Measurements from ENCODE around the gene SIGLEC8. TPM values are rescaled to one million over a fixed set of nuclear protein-coding genes. Genes with fewer than 3 reads are reported as not detected.

Gene SIGLEC8
- total RNA-seq, 2 experiments from 2014 or later, result not detected

DNA sequence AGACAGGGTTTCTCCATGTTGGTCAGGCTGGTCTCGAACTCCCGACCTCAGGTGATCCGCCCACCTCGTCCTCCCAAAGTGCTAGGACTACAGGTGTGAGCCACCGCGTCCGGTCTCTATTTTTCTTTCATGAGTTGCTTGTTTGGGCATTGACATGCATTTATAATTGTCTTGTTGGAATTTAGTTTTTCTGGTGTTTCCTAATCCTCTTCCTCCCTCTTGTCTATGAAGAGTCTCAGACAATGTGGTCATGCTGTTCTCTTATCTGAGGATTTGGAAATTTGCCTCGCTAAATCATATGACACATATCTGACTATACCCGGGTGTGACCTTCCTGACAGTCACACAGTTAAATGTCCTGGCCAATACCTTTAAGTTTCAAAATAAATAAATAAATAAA, 12.7 kb upstream of the SIGLEC8 start:
- Histone ChIP-seq H3K9me2 (ENCODE audit: insufficient read depth, low read length) (no peaks in the 10 kb centered on the region), H3K4me2 (ENCODE audit: low read length) (no peak overlapping the region), H3K27ac (ENCODE audit: low read depth, low read length, poor library complexity, severe bottlenecking) (no peak overlapping the region), H3K4me3 (ENCODE audit: low read depth, low read length, poor library complexity, severe bottlenecking) (no peak overlapping the region), H3K36me3 (ENCODE audit: insufficient read depth, low read length) (no peaks in the 10 kb centered on the region), H2AFZ (ENCODE audit: low read length) (no peak overlapping the region), H4K20me1 (ENCODE audit: insufficient read depth, low read length) (no peaks in the 10 kb centered on the region), H3K79me2 (ENCODE audit: insufficient read depth, low read depth, low read length) (no peaks in the 10 kb centered on the region), H3K9me3 (ENCODE audit: low read length) (no peaks in the 10 kb centered on the region), H3K4me1 (ENCODE audit: insufficient read depth, low read length, poor library complexity, severe bottlenecking) (no peaks in the 10 kb centered on the region)
- no TSS peak for BruUV-seq (replicated peaks)
- no peak for DNase-seq (ENCODE audit: low spot score)
- intact Hi-C loops (cut with micrococcal nuclease; ENCODE audit: unreplicated experiment), result no loop called here
- ChIA-PET CTCF (ENCODE audit: unreplicated experiment) (no interaction called here), POLR2A (no interaction called here)
- TF ChIP-seq, protein P1, sequence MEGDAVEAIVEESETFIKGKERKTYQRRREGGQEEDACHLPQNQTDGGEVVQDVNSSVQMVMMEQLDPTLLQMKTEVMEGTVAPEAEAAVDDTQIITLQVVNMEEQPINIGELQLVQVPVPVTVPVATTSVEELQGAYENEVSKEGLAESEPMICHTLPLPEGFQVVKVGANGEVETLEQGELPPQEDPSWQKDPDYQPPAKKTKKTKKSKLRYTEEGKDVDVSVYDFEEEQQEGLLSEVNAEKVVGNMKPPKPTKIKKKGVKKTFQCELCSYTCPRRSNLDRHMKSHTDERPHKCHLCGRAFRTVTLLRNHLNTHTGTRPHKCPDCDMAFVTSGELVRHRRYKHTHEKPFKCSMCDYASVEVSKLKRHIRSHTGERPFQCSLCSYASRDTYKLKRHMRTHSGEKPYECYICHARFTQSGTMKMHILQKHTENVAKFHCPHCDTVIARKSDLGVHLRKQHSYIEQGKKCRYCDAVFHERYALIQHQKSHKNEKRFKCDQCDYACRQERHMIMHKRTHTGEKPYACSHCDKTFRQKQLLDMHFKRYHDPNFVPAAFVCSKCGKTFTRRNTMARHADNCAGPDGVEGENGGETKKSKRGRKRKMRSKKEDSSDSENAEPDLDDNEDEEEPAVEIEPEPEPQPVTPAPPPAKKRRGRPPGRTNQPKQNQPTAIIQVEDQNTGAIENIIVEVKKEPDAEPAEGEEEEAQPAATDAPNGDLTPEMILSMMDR (conservative IDR thresholded peaks at IDR 0.05; ENCODE audit: low read length), result no peak
- TF ChIP-seq EZH2phosphoT487 (IDR thresholded peaks at IDR 0.05; ENCODE audit: borderline replicate concordance, low read depth, low read length), result no peak

DNA sequence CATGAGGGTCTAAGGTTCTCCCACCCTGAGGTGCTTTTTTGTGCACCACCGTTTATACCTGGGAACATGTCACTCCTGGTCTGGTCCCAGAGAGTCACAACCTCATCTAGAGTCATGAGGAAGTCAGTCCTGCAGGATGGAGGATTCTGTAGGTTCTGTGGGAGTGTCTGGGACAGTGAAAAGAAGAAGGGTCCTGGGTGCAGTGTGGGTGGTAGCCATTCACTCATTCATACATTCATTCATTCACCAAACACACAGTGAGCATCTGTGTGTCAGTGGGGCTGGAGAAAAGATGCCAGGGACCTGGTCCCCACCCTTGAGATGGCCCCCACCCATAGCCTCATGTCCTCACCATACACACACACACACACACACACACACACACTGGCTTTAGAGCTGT, 11.4 kb upstream of the SIGLEC8 start:
- POLR2A ChIA-PET, result interaction anchor here (0.7 kb wide), 1 partner anchor 62 kb away, joined by 3 read pairs; no protein-coding TSS in a partner anchor
- Histone ChIP-seq H3K36me3 (ENCODE audit: insufficient read depth, low read length) (no peaks in the 10 kb centered on the region), H3K4me3 (ENCODE audit: low read depth, low read length, poor library complexity, severe bottlenecking) (no peak overlapping the region), H3K9me2 (ENCODE audit: insufficient read depth, low read length) (no peaks in the 10 kb centered on the region), H4K20me1 (ENCODE audit: insufficient read depth, low read length) (no peaks in the 10 kb centered on the region), H2AFZ (ENCODE audit: low read length) (no peak overlapping the region), H3K4me2 (ENCODE audit: low read length) (no peak overlapping the region), H3K79me2 (ENCODE audit: insufficient read depth, low read depth, low read length) (no peaks in the 10 kb centered on the region), H3K9me3 (ENCODE audit: low read length) (no peaks in the 10 kb centered on the region), H3K4me1 (ENCODE audit: insufficient read depth, low read length, poor library complexity, severe bottlenecking) (no peaks in the 10 kb centered on the region), H3K27ac (ENCODE audit: low read depth, low read length, poor library complexity, severe bottlenecking) (no peak overlapping the region)
- BruUV-seq (replicated peaks), result no TSS peak
- CTCF ChIA-PET (ENCODE audit: unreplicated experiment), result no interaction called here
- intact Hi-C loops (cut with micrococcal nuclease; ENCODE audit: unreplicated experiment), result no loop called here
- TF ChIP-seq, protein P1 (conservative IDR thresholded peaks at IDR 0.05; ENCODE audit: low read length), result no peak
- no peak for TF ChIP-seq EZH2phosphoT487 (IDR thresholded peaks at IDR 0.05; ENCODE audit: borderline replicate concordance, low read depth, low read length)
- DNase-seq (ENCODE audit: low spot score), result no peak

DNA sequence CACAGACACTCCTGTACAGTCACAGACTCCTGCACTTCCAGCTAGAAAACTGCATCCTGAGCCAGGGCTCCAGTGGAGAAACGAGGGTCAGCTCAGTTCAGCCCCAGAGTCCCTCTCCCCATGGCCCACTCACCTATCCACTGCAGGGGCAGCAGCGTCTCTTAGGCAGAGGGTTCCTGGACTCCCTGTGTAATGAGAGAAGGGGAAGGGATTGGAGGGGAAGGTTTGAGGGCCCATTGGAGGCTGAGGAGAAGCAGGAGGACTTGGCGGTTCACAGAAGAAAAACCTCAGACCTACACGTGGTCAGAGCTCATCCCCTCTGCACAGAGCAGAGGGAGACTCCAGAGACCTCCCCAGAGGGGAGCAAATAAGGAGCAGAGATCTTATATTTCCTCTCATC, 10.9 kb upstream of the SIGLEC8 start:
- ChIA-PET POLR2A (interaction anchor here (1.0 kb wide), 1 partner anchor 188 kb away, joined by 3 read pairs; no protein-coding TSS in a partner anchor), CTCF (ENCODE audit: unreplicated experiment) (no interaction called here)
- Histone ChIP-seq H3K4me2 (ENCODE audit: low read length) (no peak overlapping the region), H3K9me2 (ENCODE audit: insufficient read depth, low read length) (no peaks in the 10 kb centered on the region), H3K36me3 (ENCODE audit: insufficient read depth, low read length) (no peaks in the 10 kb centered on the region), H3K4me1 (ENCODE audit: insufficient read depth, low read length, poor library complexity, severe bottlenecking) (no peaks in the 10 kb centered on the region), H3K4me3 (ENCODE audit: low read depth, low read length, poor library complexity, severe bottlenecking) (no peak overlapping the region), H3K79me2 (ENCODE audit: insufficient read depth, low read depth, low read length) (no peaks in the 10 kb centered on the region), H3K27ac (ENCODE audit: low read depth, low read length, poor library complexity, severe bottlenecking) (no peak overlapping the region), H4K20me1 (ENCODE audit: insufficient read depth, low read length) (no peaks in the 10 kb centered on the region), H3K9me3 (ENCODE audit: low read length) (no peaks in the 10 kb centered on the region), H2AFZ (ENCODE audit: low read length) (no peak overlapping the region)
- no peak for DNase-seq (ENCODE audit: low spot score)
- no peak for TF ChIP-seq EZH2phosphoT487 (IDR thresholded peaks at IDR 0.05; ENCODE audit: borderline replicate concordance, low read depth, low read length)
- TF ChIP-seq, protein P1 (conservative IDR thresholded peaks at IDR 0.05; ENCODE audit: low read length), result no peak
- intact Hi-C loops (cut with micrococcal nuclease; ENCODE audit: unreplicated experiment), result no loop called here
- no TSS peak for BruUV-seq (replicated peaks)
